ENCODE results near the gene CMIP.
A peak's percentile ranks its signal among the peaks of the same experiment; 100 is the strongest.

The CMIP gene

DNA sequence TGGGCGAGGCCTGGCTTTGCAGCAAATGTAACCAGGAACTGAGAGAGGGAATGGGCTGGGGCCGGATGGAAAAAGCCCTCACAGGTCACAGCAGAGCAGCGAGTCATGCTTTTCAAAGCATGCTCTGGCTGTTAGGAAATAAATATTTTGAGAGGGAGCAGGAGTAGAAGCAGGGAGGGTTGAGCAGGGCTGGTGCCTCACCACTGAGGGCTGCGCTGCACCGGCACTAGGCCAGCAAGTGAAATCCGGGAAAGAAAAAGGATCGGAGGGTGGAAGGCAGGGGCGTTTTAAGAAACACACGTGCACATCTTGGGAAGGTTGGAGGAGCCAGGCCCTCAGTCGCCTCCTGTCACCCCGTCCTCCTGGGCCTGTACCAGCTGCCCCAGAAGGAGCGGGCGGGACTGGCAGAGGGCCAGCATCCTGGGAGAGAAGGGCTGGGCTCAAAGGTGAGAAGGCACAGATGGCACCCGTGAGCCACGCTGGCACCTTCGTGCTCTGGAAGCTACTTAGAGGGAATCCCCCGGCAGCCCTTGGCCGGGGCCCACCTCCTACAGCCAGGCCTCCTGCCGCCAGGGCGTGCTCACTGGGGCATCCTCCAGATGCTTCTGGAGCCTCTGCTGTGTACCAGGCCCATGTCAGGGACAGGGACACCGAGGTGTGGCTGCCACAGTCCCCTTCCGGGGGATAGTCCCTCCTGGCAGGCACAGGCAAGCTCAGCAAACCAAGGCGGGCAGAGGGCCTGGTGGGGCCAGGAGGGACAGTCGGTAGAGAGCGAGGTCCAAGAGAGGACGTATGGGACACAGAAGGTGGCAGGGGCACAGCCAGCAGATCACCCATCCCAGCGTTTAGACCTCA lies 263.0 kb downstream of the CMIP start:
- no peak for DNase-seq

DNA sequence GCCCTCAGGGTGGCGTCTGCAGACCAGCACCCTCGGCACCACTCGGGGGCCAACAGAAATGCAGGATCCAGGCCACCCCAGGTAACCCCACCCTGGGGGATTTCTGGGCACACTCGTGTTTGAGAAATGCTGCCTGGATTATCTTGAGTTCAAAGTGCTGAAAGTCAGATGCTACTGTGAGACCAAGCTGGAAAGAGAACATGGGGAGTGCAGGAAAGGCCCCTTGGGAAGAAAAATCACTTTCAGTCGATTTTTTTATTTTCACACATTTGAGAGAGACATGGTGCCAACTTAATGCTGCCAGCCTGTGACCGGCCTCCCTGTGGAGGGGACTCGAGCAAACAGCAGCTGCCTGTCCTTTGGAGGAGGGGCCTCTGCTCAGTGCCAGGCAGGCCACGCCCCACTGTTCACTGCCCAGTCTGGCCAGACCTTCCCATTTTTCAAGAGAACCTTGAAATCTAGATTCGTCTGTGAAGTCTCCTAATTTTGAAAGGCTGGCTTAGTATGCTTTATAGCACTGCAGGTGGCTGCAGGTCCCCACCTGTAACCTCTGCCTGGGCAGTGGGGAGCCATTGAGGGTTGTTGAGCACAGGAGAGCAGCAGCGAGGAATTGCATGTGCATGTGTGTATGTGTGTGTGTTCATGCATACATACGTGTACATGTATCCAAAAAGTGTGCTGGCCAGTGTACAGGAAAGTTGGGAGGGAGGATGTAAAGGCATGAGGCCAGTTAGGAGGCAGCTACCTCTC lies 263.8 kb downstream of the CMIP start:
- no peak for DNase-seq

DNA sequence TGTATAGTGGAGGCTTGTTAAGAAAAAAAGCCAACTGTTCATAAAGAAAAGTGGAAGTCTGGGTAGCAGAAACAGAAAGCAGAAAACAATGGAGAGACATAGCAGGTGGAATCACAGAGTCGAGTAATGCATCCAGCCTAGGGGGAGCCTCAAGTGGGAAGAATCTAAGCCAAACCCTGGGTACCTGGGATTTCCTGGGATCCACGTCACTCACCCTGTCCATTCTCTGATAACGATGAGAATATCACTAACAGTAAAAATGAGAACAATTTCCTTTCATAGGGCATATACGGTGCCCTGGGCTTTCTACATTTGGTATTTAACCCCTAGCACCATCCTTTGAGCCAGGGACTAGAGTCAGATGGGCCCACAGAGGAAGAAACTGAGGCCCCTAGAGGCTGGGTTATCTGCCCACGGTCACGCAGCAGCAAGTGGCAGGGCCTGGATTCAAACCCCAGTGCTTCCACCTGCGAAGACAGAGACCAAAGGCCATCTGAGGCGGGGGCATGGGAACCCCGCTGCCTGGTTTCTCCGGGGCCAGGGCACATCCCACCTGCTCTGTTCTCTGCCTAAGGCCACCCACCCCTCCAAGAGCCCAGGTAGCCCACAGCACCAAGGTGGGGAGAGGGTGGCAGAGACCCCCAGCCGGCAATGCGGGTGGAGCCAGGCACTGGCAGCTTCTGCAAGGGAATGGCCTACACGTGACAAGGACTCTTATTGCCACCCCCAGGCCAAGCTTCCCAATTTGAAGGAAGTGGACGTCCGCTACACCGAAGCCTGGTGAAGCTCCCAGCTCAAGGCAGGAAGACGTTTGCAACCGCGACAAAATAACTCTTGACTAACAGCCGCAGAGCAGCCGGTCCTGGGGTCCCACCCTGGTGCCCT lies 264.6 kb downstream of the CMIP start:
- no peak for DNase-seq

DNA sequence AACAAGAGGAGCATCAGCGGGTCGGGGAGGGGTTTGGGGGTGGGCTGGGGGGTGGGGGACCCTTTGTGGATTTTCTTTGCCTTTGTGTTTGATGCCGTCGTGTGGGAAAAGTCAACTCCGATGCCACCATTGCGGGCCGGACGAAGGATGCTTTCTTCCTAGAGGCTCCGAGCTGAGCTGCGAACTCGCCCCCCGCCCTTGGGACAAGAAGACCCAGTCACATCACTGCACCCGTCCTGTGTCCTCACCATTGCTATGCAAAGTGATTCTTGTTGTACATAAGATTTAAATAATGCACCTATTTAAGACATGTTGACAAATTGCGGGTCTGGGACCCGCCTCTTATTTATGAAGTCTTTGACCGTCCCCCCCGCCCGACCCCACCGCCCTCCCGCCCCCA lies 265.4 kb downstream of the CMIP start:
- no peak for DNase-seq

DNA sequence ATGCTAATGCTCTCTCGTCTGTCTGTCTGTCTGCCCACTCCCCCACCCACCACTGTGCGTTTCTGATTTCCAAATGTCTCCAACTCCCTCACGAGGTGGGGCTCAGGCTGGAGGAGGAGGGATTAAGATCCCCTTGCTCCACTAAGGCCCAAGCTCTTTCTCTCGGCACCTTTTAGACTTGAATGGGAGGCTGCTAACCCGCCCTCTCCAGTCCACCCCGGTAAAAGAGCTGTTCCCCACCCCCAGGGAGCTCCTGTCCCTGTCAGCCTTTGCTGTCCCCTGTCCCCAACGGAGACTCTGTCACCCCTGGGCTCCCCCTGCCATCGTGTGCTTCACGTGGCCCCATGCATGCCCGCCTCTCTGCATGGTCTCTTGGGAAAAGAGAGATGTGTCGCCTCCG lies 266.0 kb downstream of the CMIP start:
- no peak for DNase-seq

DNA sequence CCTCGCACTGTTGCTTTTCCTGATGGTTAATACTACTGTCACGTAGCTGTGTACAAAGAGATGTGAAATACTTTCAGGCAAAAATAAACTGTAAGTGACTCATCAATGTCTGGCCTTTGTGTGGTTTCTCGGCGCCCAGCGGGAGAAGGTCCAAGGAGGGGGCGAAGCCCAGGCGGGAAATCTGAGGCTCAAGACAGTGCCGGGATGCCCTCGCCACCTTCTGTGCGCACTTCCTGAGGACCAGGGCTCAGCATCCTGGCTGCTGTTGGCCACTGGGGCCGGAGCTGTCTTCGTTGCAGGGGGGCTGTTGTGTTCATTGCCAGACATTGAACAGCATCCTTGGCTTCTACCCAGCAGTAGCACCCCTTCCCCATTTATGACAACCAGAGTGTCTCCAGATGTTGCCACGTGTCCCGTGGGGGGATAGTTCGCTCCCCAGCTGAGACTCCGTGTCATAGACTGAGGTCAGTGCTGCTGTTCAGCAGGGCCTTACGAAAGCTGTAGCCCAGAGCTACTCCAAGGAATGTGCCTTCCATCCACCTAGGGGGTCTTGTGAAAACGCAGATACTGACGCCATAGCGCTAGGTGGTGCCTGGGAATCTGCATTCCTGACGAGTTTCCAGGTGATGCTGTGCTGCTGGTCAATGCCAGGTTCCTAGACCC lies 267.2 kb downstream of the CMIP start:
- peak; percentile 25 for DNase-seq

DNA sequence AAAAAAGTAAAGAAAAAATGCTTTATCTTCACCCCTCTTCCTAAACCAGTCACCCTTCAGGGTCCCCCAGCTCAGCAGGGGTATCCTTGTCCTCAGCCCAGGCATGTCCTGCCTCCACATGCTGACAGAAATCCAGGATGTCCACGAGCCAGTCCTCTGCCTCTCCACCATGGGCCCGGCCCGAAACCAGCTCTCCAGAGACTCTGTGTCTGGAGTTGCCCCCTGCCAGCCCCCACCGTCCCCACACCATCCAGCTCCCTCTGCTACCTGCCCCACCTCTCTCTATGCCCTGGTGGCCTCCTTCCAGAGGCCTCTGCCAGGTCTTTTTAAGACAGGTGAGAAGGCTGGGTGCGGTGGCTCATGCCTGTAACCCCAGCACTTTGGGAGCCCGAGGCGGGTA lies 268.1 kb downstream of the CMIP start:
- no peak for DNase-seq

DNA sequence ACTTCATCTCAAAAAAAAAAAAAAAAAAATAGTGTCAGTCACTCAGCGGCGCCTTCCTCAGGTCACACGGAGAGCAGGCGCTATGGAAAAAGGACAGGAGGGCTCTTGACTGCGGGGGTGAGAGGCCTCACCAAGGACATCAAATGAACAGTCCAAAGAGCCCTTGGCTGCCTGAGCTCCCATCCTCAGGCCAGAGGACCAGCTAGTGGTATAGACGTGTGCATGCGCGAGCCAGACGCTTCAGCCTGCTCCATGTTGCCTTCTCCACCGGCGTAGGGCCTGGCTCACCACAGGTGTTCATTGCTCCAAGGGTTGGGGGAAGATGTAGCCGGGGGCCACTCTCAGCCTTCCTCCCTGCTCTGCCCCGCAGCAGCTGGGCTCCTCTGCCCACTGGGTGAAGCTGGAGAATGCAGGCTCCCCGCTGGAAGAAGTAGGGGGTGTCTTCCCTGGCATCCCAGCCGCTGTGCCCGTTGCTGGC lies 268.7 kb downstream of the CMIP start:
- DNase-seq, result peak; percentile 10

DNA sequence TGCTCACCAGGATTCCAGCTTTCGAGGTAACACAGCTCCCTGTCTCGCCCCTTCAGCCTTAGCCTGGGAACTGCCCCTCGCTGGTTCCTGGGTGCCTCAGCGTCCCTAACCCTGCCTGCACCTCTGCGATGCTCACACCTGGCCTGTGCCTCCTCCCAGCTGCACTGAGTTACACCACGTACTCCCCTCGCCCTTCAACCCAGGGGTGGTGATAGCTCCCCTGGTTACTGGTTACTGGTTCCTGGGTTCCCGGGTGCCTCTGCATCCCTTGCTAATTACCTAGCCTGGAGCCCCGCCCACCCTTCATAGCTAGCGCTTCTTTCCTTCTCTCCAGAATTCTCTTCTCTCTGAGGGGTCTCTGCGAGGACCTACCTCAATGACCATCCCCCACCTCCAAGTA lies 269.2 kb downstream of the CMIP start:
- DNase-seq, result no peak

DNA sequence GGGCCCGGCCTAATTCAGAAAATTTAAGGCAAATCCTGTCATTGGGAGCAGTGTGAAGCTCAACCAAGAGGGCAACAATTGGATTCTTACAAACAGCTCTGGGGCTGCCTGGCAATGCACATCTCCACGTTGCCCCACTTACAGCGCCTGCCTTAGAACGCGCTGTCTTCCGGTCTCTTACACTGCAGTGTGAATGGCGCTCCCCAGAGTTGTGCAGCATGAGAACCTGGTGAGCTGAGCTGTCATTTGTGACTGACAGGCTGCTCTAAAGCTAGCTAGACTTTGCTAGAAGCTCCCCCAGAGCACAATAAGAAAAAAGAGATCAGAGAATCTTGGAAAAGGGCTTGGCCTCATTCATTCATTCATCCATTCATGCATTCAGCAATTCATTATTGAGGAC lies 270.0 kb downstream of the CMIP start:
- no peak for DNase-seq

DNA sequence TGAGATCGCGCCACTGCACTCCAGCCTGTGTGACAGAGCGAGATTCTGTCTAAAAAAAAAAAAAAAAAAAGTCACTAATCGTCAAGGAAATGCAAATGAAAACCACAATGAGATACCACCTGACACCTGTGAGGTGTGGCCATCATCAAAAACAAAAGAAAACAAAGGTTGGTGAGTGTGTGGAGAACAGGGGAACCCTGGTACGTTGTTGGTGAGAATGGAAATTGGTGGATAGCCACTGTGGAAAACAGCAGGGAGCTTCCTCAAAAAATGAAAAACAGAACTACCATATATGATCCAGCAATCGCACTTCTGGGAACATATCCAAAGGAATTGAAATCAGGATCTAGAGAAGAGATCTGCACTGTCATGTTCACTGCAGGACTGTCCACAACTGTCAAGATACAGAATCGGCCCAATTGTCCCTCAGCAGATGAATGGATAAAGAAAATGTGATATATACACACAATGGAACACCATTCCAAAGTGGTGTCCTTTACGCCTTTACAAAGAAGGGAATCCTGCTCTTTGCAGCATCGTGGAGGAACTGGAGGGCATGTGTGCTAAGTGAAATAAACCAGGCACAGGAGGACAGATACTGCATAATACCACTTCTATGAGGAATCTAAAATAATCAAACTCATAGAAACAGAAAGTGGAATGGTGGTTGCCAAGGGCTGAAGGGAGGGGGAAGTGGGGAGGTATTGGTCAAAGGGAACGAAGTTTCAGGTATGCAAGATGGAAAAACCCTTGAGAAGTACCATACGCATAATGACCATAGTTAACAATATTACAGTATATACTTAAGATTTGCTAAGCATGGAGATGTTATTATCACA lies 271.0 kb downstream of the CMIP start:
- DNase-seq, result no peak

DNA sequence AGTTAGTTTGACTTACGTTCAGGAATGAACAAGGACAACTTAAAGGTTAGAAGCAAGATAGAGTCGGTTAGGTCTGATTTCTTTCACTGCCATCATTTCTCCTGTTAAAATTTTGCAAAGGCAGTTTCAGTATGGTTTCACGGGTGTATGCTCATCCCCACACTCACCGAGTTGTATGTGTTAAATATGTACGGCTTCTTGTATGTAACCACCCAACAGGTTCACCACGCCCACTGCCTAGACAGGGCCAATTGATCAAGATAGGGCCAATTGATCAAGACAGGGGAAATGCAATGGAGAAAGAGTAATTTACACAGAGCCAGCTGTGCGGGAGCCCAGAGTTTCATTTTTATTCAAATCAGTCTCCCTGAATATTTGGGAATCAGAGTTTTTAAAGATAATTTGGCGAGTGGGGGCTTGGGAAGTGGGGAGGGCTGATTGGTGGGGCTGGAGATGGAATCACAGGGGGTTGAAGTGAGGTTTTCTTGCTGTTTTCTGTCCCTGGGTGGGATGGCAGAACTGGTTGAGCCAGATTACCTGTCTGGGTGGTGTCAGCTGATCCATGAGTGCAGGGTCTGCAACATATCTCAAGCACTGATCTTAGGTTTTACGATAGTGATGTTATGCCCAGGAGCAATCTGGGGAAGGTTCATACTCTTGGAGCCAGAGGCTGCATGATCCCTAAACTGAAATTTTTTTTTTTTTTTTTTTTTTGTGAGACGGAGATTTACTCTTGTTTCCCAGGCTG lies 272.0 kb downstream of the CMIP start:
- no peak for DNase-seq

DNA sequence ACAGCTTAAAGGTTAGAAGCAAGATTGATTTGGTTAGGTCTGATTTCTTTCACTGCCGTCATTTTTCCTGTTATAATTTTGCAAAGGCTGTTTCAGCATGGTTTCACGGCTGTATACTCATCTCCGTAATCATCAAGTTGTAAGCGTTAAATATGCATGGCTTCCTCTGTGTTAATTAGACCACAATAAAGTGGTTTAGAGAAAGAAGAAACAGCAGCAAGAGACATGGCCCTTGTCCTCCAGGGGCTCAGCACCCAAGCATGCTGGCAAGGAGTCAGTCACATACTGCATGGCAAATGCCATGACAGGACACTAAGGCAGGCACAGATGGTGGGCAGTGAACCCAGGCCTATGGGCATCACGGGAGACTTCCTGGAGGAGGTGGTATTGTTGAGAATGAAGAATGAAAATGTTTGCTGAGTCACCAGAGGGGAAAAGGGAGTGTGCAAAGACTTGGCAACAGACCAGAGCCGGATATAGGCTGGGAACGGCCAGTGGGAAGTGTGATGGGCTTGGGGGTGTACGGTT lies 273.1 kb downstream of the CMIP start:
- DNase-seq, result no peak

DNA sequence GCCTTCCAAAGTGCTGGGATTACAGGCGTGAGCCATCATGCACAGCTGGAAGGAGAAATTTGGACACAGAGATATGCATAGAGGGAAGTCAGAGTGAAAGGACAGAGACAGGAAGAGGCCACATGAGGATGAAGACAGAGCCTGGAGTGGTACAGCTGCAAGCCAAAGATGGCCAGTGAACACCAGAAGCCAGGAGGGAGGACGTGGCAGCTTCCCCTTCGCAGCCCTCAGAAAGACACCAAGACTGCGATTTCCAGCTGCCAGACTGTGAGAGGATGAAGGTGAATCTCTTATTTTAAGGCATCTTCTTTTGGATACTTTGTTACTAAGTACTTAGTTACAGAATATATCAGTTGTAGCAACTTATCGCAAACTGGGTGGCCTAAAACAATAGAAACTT lies 274.0 kb downstream of the CMIP start:
- DNase-seq, result no peak

DNA sequence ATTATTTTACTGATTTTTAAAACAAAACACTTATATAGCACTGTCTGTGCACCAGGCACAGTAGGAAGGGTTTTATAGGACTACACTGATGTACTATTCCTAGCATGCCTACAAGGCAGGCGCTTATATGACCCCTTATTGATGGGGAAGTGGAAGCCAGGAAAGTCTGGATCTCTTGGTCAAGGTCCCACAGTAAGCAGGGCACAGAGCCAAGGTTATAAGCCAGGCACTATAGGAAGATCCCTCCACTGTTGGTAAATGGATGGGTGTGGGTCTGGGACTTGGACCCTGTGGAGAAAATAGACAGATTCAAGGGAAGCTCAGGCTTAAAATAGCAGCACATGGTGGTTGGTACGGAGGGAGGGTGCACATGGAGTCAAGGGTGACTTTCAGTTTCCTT lies 275.4 kb downstream of the CMIP start:
- DNase-seq, result no peak

DNA sequence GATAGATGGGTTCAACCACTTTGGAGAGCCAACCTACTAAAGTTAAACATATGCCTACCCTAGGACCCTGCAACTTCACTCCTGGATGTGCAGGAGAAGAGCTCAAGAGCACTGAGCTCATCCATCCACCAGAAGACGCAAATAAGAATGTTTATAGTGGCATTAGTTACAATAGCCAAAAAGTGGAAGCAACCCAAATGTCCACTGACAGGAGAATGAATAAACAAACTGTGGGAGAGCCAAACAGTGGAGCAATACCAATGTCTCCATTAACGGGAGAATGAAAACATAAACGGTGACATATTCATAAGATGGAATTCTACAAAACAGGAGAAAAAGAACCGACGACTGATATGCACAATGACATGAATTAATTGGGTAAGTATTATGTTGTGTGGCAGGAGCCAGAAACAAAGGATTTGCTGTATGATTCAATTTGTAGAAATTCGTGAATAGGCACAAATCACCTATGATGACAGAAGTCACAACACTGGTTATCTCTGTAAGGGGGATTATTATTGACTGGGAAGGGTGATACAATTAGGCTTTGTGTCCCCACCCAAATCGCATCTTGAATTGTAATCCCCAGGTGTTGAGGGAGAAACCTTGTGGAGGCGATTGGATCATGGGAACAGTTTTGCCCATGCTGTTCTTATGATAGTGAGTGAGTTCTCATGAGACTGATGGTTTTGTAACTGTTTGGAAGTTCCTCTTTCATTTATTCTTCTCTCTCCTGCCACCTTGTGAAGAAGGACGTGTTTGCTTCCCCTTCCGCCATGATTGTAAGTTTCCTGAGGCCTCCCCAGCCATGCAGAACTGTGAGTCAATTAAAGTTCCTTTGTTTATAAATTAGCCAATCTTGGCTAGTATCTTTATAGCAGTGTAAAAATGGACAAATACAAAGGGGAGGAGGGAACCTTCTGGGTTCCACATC lies 276.6 kb downstream of the CMIP start:
- no peak for DNase-seq

DNA sequence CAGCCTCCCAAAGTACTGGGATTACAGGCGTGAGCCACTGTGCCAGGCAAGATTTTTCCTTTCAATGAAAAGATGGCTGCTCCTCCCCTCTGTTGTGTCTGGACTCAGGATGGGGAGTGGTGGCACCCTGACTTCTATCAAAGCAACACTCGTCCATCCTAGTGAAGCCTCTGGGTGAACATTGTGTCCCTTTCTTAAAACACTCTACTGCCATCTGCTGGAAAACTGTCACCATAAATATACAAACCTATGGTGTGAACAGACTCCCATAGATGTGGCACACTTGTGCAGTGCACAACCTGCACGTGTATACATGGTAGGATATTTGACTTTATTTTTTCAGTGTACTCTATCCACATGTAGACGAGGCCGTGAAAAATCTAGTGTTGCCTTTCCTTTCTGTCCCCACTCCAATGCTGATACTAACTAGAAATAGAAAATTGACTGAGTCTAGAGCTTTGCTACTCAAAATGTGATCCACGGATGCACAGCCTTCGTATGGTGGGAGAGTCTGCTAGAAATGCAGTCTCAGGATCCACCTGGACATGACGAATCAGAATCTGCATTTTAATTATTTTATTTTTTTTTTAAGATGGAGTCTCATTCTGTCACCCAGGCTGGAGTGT lies 278.6 kb downstream of the CMIP start:
- peak; percentile 90 for DNase-seq

DNA sequence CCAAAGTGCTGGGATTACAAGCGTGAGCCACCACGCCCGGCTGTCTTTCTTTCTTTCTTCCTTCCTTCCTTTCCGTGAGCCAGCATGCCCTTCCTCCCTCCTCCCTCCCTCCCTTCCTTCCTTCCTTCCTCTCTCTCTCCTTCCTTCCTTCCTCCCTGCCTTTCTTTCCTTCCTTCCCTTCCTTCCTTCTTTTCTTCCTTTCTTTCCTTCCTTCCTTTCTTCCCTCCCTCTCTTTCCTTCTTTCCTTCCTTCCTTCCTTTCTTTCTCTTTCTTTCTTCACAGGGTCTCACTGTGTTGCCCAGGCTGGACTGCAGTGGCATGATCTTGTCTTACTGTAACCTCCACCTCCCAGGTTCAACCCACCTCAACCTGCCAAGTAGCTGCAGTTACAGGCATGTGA lies 283.8 kb downstream of the CMIP start:
- no peak for DNase-seq

DNA sequence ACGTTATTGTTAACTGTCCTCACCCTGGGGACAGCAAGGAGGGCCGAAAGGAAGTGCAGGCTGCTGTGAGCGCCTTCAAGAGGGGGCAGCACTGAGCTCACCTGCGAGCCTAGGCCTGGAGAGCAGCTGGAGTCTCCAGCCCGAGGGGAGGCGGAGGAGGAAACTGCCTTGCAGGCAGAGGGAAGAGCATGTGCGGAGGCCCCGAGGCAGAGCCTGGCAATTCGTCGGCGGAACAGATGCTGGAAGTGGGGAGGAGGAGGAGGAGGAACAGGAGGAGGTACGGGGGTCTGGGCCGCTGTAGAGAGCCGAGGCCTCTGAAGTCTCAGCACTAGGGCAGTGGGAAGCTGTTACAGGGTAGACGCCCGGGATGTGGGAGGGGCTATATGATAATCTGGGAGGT lies 284.8 kb downstream of the CMIP start:
- peak; percentile 26 for DNase-seq
